Fibroblast of upper back skin (primary cell): ENCODE data around the gene HOXA2.

ENCODE experiments used
- DNase-seq: peaks from one replicate; pipeline ENCODE4 v3.0.0-alpha.2; 2013

The HOXA2 gene

DNA sequence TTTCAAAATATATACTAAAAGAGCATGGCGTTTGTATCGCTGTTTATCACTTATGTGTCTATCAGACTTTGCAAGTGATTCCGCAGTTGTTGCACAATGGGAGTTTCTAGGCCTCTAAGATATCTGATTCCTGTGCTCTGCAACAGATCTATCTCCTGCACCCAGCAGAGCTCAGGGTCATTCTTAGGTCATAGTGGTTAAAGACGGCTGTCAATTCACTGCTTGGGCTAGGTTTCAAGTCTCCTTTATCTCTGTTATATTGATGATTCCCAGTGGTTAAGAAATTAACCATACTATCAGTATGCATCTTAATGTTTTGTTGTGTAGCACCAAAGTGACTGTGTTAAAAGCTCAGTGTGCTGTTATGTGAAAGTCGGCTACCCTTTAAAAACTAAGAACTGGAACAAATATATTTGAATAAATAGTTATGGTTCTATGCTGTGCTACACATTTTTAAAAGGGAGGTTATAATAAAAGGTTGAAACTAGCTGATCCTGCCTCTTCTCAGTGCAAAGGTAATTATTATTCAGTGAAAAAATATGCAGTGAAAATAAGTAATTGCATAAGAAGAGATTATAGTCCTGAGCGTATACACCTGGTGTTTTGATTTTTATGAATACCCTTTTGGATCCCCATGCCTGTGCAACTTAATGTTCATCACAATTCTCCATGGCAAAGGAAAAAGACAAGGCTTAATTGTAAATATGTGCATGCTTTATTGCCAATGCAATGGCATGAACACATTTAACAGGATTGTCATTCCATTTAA is 30.7 kb downstream of the HOXA2 start:
- DNase-seq = no peak

DNA sequence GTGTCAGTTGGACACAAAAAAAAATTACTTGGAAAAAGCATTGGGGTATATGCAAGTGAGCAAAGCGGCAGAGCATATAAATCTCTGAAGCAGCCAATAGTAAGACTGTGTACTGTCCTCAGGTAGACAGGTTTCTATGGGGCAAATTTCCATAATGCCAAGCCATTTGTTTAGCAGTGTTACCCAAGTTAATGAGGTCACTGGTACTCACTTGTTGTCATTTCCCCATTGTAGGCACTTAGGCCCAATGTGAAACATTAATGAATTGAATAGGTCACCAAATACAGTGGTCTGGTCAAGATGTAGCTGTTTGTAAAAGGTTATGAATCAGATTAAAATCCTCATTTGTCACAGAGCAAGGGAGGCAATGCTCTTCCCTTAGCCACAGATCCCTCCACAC is 34.2 kb downstream of the HOXA2 start:
- no peak for DNase-seq

DNA sequence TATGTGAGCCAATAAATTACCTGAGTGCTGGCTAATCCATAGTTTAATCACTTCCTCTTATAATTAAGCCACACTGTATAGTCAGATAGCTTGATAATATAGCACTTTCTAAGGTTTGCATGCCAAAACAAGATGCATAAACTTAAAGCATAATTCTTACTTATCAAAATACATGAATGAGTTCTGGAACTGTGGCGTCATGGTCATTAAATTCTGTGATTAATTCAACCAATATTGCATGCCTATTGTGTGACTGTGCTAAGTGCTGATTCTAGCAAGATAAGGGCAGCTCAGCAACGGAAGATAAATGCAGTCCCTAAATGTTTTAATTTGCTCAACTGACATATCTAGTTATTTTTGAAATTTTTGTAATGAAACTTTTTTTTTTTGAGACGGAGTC is 36.3 kb downstream of the HOXA2 start:
- DNase-seq = peak; percentile 32

DNA sequence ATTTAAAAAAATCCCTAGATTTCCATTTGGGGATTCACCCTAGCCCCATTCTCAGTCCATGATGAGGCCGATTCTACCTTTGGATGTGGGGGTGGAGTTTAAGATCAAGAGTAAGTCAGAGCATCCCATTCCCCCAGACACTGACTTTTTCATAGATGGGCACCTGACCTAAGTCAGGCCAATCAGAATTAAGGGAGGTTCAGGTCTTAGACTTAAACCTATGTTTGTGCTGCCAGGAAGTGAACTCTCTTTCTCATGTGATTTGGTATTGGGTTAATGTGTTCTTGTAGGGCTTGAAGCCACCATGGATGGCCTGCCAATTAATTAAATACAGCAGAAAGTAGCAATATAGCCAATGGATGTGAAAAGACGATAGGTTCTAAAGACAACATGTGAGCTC is 36.8 kb downstream of the HOXA2 start:
- DNase-seq = no peak

- no peak for DNase-seq
These were observed 37.8 kb downstream of the HOXA2 start for GRCh38 chr7:27064661-27065060.

DNA sequence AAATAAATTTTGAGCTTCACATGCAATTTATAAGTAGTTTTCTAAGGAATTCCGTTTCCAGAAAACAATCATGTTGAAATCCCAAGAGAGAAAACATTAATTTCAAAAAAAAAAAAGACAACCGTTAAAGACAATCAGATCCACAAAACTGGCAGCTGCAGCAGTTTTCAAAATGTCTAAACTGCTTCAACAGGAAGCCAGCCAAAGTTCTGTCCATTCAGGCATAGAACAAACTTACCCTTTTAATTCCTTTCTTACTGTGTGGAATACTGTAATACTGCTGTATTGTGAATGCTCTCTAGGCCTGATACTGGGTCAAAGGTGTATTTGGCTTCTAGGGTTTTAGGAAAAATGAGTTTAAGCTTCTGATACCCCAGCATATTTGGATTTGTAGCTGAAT is 38.3 kb downstream of the HOXA2 start:
- DNase-seq = peak; percentile 31

GRCh38 chr7:27062946-27063345 is 39.5 kb downstream of the HOXA2 start:
- DNase-seq = no peak

DNA sequence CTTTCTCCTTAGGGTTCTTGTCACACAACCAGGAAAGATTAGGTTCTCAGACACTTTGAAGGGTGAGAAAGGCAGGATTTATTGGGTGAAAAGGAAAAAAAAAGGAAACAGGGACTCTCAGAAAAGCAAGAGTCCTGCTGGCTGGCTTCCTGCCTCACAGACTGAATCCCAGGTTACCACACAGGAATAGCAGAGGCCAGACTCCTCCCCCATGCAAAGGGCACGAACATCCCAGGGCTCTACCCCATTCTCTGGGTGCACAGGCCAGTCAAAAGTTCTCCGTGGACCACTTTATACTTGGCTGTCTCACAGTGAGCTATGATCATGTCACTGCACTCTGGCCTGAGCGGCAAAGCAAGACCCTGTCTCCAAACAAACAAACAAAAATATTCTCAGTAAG is 49.3 kb downstream of the HOXA2 start:
- no peak for DNase-seq

- DNase-seq = no peak
These were observed 51.0 kb downstream of the HOXA2 start for GRCh38 chr7:27051451-27051850.
